WTC11 (cell line): ENCODE measurements around the gene DCST2. TPM values are rescaled to one million over a fixed set of nuclear protein-coding genes. Genes with fewer than 3 reads are reported as not detected.

Experiments
- CBFB ChIP-seq: sonication (generic); formaldehyde crosslinking; IDR thresholded peaks from 2 replicates; pipeline ENCODE4 v1.8.1; 2022; ENCODE audit warnings: mild to moderate bottlenecking, low read depth, missing genetic modification reagents
- CREM ChIP-seq: sonication (generic); formaldehyde crosslinking; IDR thresholded peaks from 2 replicates; pipeline ENCODE4 v1.8.1; 2022; ENCODE audit warnings: mild to moderate bottlenecking, missing genetic modification reagents, moderate library complexity
- ESRRA ChIP-seq: sonication (generic); formaldehyde crosslinking; IDR thresholded peaks from 2 replicates; pipeline ENCODE4 v1.8.1; 2022; ENCODE audit warnings: mild to moderate bottlenecking, missing genetic modification reagents, borderline replicate concordance
- ETV6 ChIP-seq: sonication (generic); formaldehyde crosslinking; IDR thresholded peaks from 2 replicates; pipeline ENCODE4 v1.8.1; 2022; ENCODE audit warnings: mild to moderate bottlenecking, missing genetic modification reagents
- FOXK1 ChIP-seq: sonication (generic); formaldehyde crosslinking; IDR thresholded peaks from 2 replicates; pipeline ENCODE4 v1.8.0; 2022; ENCODE audit warnings: mild to moderate bottlenecking, moderate library complexity, missing genetic modification reagents
- FOXP1 ChIP-seq: sonication (generic); formaldehyde crosslinking; IDR thresholded peaks from 2 replicates; pipeline ENCODE4 v1.8.0; 2022; ENCODE audit warnings: missing genetic modification reagents, mild to moderate bottlenecking, moderate library complexity, borderline replicate concordance
- GTF2I ChIP-seq: fragments of 250-450 bp; sonication (Bioruptor Pico); conservative IDR thresholded peaks from 2 replicates; pipeline ENCODE4 v1.4.0; 2021; ENCODE audit warnings: mild to moderate bottlenecking
- MYBL2 ChIP-seq: sonication (generic); formaldehyde crosslinking; IDR thresholded peaks from 2 replicates; pipeline ENCODE4 v1.8.1; 2023; ENCODE audit warnings: mild to moderate bottlenecking, moderate library complexity, missing genetic modification reagents
- NFYB ChIP-seq: sonication (generic); formaldehyde crosslinking; conservative IDR thresholded peaks from 2 replicates; pipeline ENCODE4 v1.8.0; 2022; ENCODE audit warnings: low read depth, missing genetic modification reagents
- SP1 ChIP-seq: sonication (generic); formaldehyde crosslinking; conservative IDR thresholded peaks from 2 replicates; pipeline ENCODE4 v1.8.1; 2022; ENCODE audit warnings: missing genetic modification reagents
- TEAD1 ChIP-seq: sonication (generic); formaldehyde crosslinking; IDR thresholded peaks from 2 replicates; pipeline ENCODE4 v1.8.0; 2022; ENCODE audit warnings: mild to moderate bottlenecking, missing genetic modification reagents
- ZBTB21 ChIP-seq: sonication (generic); formaldehyde crosslinking; IDR thresholded peaks from 2 replicates; pipeline ENCODE4 v1.8.1; 2023; ENCODE audit warnings: mild to moderate bottlenecking, missing genetic modification reagents, borderline replicate concordance
- total RNA-seq: library from RNA; stranded (reverse); gene quantifications from 3 replicates; pipeline ENCODE4 v1.2.3, GENCODE V29; 2021
- TF ChIP-seq, protein P1 (sequence below): fragments of 250-450 bp; sonication (Bioruptor Pico); IDR thresholded peaks from 2 replicates; pipeline ENCODE4 v1.8.0; 2021; ENCODE audit warnings: mild to moderate bottlenecking
- TF ChIP-seq, protein P2 (sequence below): sonication (generic); formaldehyde crosslinking; IDR thresholded peaks from 2 replicates; pipeline ENCODE4 v1.8.1; 2022; ENCODE audit warnings: low read depth, mild to moderate bottlenecking, moderate library complexity, missing genetic modification reagents, borderline replicate concordance
- TF ChIP-seq, protein P3 (sequence below): sonication (generic); formaldehyde crosslinking; IDR thresholded peaks from 2 replicates; pipeline ENCODE4 v1.8.0; 2023; ENCODE audit warnings: missing genetic modification reagents
- TF ChIP-seq, protein P4 (sequence below): sonication (generic); formaldehyde crosslinking; IDR thresholded peaks from 2 replicates; pipeline ENCODE4 v1.8.1; 2023; ENCODE audit warnings: mild to moderate bottlenecking, missing genetic modification reagents, borderline replicate concordance
- TF ChIP-seq, protein P5 (sequence below): sonication (generic); formaldehyde crosslinking; IDR thresholded peaks from 2 replicates; pipeline ENCODE4 v1.8.1; 2023; ENCODE audit warnings: mild to moderate bottlenecking, missing genetic modification reagents
- TF ChIP-seq, protein P6 (sequence below): sonication (generic); formaldehyde crosslinking; IDR thresholded peaks from 2 replicates; pipeline ENCODE4 v1.8.0; 2022; ENCODE audit warnings: mild to moderate bottlenecking, missing genetic modification reagents
- TF ChIP-seq, protein P7 (sequence below): sonication (generic); formaldehyde crosslinking; IDR thresholded peaks from 2 replicates; pipeline ENCODE4 v1.8.0; 2022; ENCODE audit warnings: mild to moderate bottlenecking, missing genetic modification reagents

Gene DCST2
- total RNA-seq, 1 experiment from 2014 or later = 0.83 TPM

DNA sequence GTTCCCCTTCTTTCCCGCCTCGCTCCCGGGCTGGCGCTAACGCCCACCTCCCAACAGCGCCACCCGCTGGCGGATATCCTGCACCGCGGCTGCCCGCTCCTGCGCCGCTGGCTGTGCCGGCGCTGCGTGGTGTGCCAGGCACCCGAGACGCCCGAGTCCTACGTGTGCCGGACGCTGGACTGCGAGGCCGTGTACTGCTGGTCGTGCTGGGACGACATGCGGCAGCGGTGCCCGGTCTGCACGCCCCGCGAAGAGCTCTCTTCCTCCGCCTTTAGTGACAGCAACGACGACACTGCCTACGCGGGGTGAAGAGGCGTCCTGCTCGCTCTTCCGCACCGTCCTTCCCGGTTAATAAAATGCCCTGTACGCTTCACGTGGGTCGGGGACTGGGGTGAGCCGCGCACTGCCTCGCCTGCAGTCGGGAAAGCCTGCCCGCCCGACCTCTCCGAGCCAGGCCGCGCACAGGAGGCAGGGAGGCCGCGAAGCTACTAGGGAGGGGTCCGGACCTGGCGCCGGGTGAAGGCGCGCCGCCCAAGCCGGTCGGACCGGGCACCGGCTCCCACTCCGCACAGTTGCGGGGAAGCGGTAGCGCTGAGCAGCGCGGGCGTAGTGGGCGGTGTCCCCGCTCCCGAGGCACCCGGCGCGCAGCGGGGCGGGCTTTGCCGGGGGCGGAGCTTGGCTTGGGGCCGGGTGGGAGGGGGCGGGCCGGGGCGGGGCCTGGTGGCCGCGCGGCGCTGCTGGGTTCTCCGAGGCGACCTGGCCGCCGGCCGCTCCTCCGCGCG, 17.2 kb upstream of the DCST2 start, which contains the start of gene ADAM15 (continued):
- TF ChIP-seq, protein P1, sequence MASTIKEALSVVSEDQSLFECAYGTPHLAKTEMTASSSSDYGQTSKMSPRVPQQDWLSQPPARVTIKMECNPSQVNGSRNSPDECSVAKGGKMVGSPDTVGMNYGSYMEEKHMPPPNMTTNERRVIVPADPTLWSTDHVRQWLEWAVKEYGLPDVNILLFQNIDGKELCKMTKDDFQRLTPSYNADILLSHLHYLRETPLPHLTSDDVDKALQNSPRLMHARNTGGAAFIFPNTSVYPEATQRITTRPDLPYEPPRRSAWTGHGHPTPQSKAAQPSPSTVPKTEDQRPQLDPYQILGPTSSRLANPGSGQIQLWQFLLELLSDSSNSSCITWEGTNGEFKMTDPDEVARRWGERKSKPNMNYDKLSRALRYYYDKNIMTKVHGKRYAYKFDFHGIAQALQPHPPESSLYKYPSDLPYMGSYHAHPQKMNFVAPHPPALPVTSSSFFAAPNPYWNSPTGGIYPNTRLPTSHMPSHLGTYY (CRISPR knock-in tag) = no peak
- TF ChIP-seq CBFB (CRISPR knock-in tag) = no peak
- peak; percentile 96 for TF ChIP-seq FOXP1 (CRISPR knock-in tag)
- TF ChIP-seq, protein P2, sequence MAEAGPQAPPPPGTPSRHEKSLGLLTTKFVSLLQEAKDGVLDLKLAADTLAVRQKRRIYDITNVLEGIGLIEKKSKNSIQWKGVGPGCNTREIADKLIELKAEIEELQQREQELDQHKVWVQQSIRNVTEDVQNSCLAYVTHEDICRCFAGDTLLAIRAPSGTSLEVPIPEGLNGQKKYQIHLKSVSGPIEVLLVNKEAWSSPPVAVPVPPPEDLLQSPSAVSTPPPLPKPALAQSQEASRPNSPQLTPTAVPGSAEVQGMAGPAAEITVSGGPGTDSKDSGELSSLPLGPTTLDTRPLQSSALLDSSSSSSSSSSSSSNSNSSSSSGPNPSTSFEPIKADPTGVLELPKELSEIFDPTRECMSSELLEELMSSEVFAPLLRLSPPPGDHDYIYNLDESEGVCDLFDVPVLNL (CRISPR knock-in tag) = peak; percentile 95
- TF ChIP-seq CREM = 0 out of 2 replicates have a peak, but pooled peaks have one; percentile 13
- TF ChIP-seq ZBTB21 (CRISPR knock-in tag) = peak; percentile 31; the same call in 1 of the 2 replicates
- peak; percentile 83 for TF ChIP-seq MYBL2 (CRISPR knock-in tag)
- peak; percentile 69 for TF ChIP-seq FOXK1 (CRISPR knock-in tag)
- peak; percentile 94 for TF ChIP-seq ETV6
- TF ChIP-seq, protein P3, sequence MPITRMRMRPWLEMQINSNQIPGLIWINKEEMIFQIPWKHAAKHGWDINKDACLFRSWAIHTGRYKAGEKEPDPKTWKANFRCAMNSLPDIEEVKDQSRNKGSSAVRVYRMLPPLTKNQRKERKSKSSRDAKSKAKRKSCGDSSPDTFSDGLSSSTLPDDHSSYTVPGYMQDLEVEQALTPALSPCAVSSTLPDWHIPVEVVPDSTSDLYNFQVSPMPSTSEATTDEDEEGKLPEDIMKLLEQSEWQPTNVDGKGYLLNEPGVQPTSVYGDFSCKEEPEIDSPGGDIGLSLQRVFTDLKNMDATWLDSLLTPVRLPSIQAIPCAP (CRISPR knock-in tag) = peak; percentile 87
- no peak for TF ChIP-seq GTF2I (CRISPR knock-in tag)
- peak; percentile 70; the same call in 1 of the 2 replicates for TF ChIP-seq ESRRA (CRISPR knock-in tag)
- TF ChIP-seq NFYB = no peak
- TF ChIP-seq SP1 (CRISPR knock-in tag) = peak; percentile 84
- TF ChIP-seq, protein P4, sequence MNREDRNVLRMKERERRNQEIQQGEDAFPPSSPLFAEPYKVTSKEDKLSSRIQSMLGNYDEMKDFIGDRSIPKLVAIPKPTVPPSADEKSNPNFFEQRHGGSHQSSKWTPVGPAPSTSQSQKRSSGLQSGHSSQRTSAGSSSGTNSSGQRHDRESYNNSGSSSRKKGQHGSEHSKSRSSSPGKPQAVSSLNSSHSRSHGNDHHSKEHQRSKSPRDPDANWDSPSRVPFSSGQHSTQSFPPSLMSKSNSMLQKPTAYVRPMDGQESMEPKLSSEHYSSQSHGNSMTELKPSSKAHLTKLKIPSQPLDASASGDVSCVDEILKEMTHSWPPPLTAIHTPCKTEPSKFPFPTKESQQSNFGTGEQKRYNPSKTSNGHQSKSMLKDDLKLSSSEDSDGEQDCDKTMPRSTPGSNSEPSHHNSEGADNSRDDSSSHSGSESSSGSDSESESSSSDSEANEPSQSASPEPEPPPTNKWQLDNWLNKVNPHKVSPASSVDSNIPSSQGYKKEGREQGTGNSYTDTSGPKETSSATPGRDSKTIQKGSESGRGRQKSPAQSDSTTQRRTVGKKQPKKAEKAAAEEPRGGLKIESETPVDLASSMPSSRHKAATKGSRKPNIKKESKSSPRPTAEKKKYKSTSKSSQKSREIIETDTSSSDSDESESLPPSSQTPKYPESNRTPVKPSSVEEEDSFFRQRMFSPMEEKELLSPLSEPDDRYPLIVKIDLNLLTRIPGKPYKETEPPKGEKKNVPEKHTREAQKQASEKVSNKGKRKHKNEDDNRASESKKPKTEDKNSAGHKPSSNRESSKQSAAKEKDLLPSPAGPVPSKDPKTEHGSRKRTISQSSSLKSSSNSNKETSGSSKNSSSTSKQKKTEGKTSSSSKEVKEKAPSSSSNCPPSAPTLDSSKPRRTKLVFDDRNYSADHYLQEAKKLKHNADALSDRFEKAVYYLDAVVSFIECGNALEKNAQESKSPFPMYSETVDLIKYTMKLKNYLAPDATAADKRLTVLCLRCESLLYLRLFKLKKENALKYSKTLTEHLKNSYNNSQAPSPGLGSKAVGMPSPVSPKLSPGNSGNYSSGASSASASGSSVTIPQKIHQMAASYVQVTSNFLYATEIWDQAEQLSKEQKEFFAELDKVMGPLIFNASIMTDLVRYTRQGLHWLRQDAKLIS = no peak
- TF ChIP-seq, protein P5, sequence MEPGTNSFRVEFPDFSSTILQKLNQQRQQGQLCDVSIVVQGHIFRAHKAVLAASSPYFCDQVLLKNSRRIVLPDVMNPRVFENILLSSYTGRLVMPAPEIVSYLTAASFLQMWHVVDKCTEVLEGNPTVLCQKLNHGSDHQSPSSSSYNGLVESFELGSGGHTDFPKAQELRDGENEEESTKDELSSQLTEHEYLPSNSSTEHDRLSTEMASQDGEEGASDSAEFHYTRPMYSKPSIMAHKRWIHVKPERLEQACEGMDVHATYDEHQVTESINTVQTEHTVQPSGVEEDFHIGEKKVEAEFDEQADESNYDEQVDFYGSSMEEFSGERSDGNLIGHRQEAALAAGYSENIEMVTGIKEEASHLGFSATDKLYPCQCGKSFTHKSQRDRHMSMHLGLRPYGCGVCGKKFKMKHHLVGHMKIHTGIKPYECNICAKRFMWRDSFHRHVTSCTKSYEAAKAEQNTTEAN (CRISPR knock-in tag) = peak; percentile 84
- TF ChIP-seq, protein P6, sequence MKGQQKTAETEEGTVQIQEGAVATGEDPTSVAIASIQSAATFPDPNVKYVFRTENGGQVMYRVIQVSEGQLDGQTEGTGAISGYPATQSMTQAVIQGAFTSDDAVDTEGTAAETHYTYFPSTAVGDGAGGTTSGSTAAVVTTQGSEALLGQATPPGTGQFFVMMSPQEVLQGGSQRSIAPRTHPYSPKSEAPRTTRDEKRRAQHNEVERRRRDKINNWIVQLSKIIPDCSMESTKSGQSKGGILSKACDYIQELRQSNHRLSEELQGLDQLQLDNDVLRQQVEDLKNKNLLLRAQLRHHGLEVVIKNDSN (CRISPR knock-in tag) = peak; percentile 56; the same call in 1 of the 2 replicates
- TF ChIP-seq TEAD1 (CRISPR knock-in tag) = peak; percentile 88; the same call in 1 of the 2 replicates
- TF ChIP-seq, protein P7, sequence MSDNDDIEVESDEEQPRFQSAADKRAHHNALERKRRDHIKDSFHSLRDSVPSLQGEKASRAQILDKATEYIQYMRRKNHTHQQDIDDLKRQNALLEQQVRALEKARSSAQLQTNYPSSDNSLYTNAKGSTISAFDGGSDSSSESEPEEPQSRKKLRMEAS (CRISPR knock-in tag) = peak; percentile 95
